H9 (cell line): ENCODE results near the gene ANKRD16. TPM values are rescaled to one million over a fixed set of nuclear protein-coding genes. Genes with fewer than 3 reads are reported as not detected.

Experiments
- DNase-seq: peaks from one replicate; pipeline ENCODE4 v3.0.0-alpha.2; 2017
- H2AFZ ChIP-seq: one replicate; pipeline ENCODE4 v1.6.1; 2013; ENCODE audit warnings: mild to moderate bottlenecking, low read length, control low read depth, moderate library complexity
- H2AK5ac ChIP-seq: 2 replicates; pipeline ENCODE4 v1.6.1; 2013; ENCODE audit warnings: low read length, control low read depth, mixed read lengths; ENCODE audit not compliant: insufficient read length
- H2BK120ac ChIP-seq: one replicate; pipeline ENCODE4 v1.6.1; 2013; ENCODE audit warnings: low read depth, mild to moderate bottlenecking, low read length, control low read depth, inconsistent platforms; ENCODE audit not compliant: poor library complexity, severe bottlenecking
- H2BK12ac ChIP-seq: 2 replicates; pipeline ENCODE4 v1.6.1; 2013; ENCODE audit warnings: low read length, control low read depth, mixed read lengths, low read depth; ENCODE audit not compliant: insufficient read length
- H2BK15ac ChIP-seq: 2 replicates; pipeline ENCODE4 v1.6.1; 2013; ENCODE audit warnings: low read depth, low read length, control low read depth
- H2BK20ac ChIP-seq: one replicate; pipeline ENCODE4 v1.6.1; 2013; ENCODE audit warnings: low read depth, mild to moderate bottlenecking, low read length, control low read depth, inconsistent platforms; ENCODE audit not compliant: poor library complexity, severe bottlenecking
- H2BK5ac ChIP-seq: 2 replicates; pipeline ENCODE4 v1.6.1; 2013; ENCODE audit warnings: low read length, control low read depth, mixed read lengths; ENCODE audit not compliant: insufficient read length
- H3K14ac ChIP-seq: 2 replicates; pipeline ENCODE4 v1.6.1; 2013; ENCODE audit warnings: low read length, control low read depth; ENCODE audit not compliant: insufficient read depth
- H3K18ac ChIP-seq: 2 replicates; pipeline ENCODE4 v1.6.1; 2013; ENCODE audit warnings: low read depth, mild to moderate bottlenecking, mixed read lengths, low read length, control low read depth; ENCODE audit not compliant: insufficient read length
- H3K23ac ChIP-seq: 2 replicates; pipeline ENCODE4 v1.6.1; 2013; ENCODE audit warnings: low read length, control low read depth, mixed read lengths, low read depth; ENCODE audit not compliant: insufficient read length
- H3K23me2 ChIP-seq: 2 replicates; pipeline ENCODE4 v1.6.1; 2013; ENCODE audit warnings: low read depth, mild to moderate bottlenecking, mixed read lengths, low read length, control low read depth; ENCODE audit not compliant: insufficient read length, poor library complexity, severe bottlenecking
- H3K27ac ChIP-seq: 2 replicates; pipeline ENCODE4 v1.5.1; 2013; ENCODE audit warnings: low read length, control low read depth, mixed read lengths, low read depth; ENCODE audit not compliant: insufficient read length
- H3K27me3 ChIP-seq: 2 replicates; pipeline ENCODE4 v1.6.1; 2013; ENCODE audit warnings: low read length, control low read depth, inconsistent platforms; ENCODE audit not compliant: insufficient read depth
- H3K4ac ChIP-seq: 2 replicates; pipeline ENCODE4 v1.6.1; 2013; ENCODE audit warnings: low read depth, mild to moderate bottlenecking, control low read depth, inconsistent platforms, low read length, moderate library complexity
- H3K4me1 ChIP-seq: 2 replicates; pipeline ENCODE4 v1.6.1; 2013; ENCODE audit warnings: low read length, control low read depth, inconsistent platforms; ENCODE audit not compliant: insufficient read depth
- H3K4me2 ChIP-seq: 2 replicates; pipeline ENCODE4 v1.6.1; 2013; ENCODE audit warnings: low read length, control low read depth, mixed read lengths; ENCODE audit not compliant: insufficient read length, insufficient read depth
- H3K56ac ChIP-seq: 2 replicates; pipeline ENCODE4 v1.6.1; 2013; ENCODE audit warnings: low read depth, mild to moderate bottlenecking, mixed read lengths, low read length, control low read depth; ENCODE audit not compliant: insufficient read length
- H3K79me1 ChIP-seq: 2 replicates; pipeline ENCODE4 v1.6.1; 2013; ENCODE audit warnings: low read depth, mild to moderate bottlenecking, moderate library complexity, low read length, control low read depth, inconsistent platforms; ENCODE audit not compliant: insufficient read depth, poor library complexity, severe bottlenecking
- H3K79me2 ChIP-seq: 2 replicates; pipeline ENCODE4 v1.6.1; 2013; ENCODE audit warnings: low read length, control low read depth, inconsistent platforms; ENCODE audit not compliant: insufficient read depth
- H3K9ac ChIP-seq: 2 replicates; pipeline ENCODE4 v1.6.1; 2013; ENCODE audit warnings: low read length, control low read depth, mixed read lengths; ENCODE audit not compliant: insufficient read length; ENCODE audit errors: extremely low read depth
- H3K9me3 ChIP-seq: one replicate; pipeline ENCODE4 v1.6.1; 2013; ENCODE audit warnings: low read depth, low read length, inconsistent platforms; ENCODE audit not compliant: control insufficient read depth
- H3T11ph ChIP-seq: one replicate; pipeline ENCODE4 v1.6.1; 2013; ENCODE audit warnings: mild to moderate bottlenecking, low read length, control low read depth, inconsistent platforms
- H4K20me1 ChIP-seq: one replicate; pipeline ENCODE4 v1.6.1; 2013; ENCODE audit not compliant: control insufficient read depth, insufficient read length, insufficient read depth
- H4K5ac ChIP-seq: 2 replicates; pipeline ENCODE4 v1.6.1; 2013; ENCODE audit warnings: low read depth, mild to moderate bottlenecking, mixed read lengths, low read length, control low read depth; ENCODE audit not compliant: insufficient read length
- H4K8ac ChIP-seq: replicated peaks from 2 replicates; pipeline ENCODE4 v1.6.1; 2013; ENCODE audit warnings: low read length, control low read depth, mixed read lengths, low read depth; ENCODE audit not compliant: insufficient read length
- H4K91ac ChIP-seq: 2 replicates; pipeline ENCODE4 v1.6.1; 2013; ENCODE audit warnings: low read depth, mild to moderate bottlenecking, moderate library complexity, mixed read lengths, low read length, control low read depth; ENCODE audit not compliant: insufficient read length
- H3K27ac Mint-ChIP-seq, 3 experiments: 2 replicates in 2 of 3; 3 replicates in 1 of 3; pipeline ENCODE4 v1.8.0; 2020 to 2021; ENCODE audit warnings: mixed read lengths in 3 of 3, mild to moderate bottlenecking in 1 of 3, moderate library complexity in 1 of 3
- H3K27me3 Mint-ChIP-seq: 2 replicates; pipeline ENCODE4 v1.8.0; 2021; ENCODE audit warnings: low read depth, mild to moderate bottlenecking, moderate library complexity, mixed read lengths
- H3K36me3 Mint-ChIP-seq, 3 experiments: 2 replicates in 2 of 3; 3 replicates in 1 of 3; pipeline ENCODE4 v1.8.0; 2020 to 2021; ENCODE audit warnings: low read depth in 3 of 3, mixed read lengths in 3 of 3; ENCODE audit not compliant: insufficient read depth in 1 of 3
- H3K4me1 Mint-ChIP-seq, 2 experiments: 2 replicates each; pipeline ENCODE4 v1.8.0; 2020; ENCODE audit warnings: mixed read lengths in 2 of 2
- H3K4me3 Mint-ChIP-seq, 2 experiments: 2 replicates in 1 of 2; 3 replicates in 1 of 2; pipeline ENCODE4 v1.8.0; 2020 to 2021; ENCODE audit warnings: mild to moderate bottlenecking in 2 of 2, mixed read lengths in 2 of 2, moderate library complexity in 1 of 2
- H3K9me3 Mint-ChIP-seq, 2 experiments: 2 replicates in 1 of 2; 3 replicates in 1 of 2; pipeline ENCODE4 v1.8.0; 2020; ENCODE audit warnings: mild to moderate bottlenecking in 2 of 2, mixed read lengths in 2 of 2, moderate library complexity in 1 of 2
- whole genome bisulfite sequencing: extraction: QIAGEN DNeasy Blood & Tissue Kit; methylation state at CpG from one replicate; pipeline ENCODE4 v1.1.7; 2013; ENCODE audit warnings: missing lambda C conversion rate, low lambda C conversion rate, mixed read lengths; ENCODE audit not compliant: insufficient read length; ENCODE audit errors: extremely low coverage; 5-methylcytosine and 5-hydroxymethylcytosine counted together
- total RNA-seq: library from RNA; stranded (reverse); gene quantifications from 2 replicates; pipeline ENCODE4 v1.2.1, GENCODE V29; 2021
- TF ChIP-seq, protein P1 (sequence below): fragments of 200-600 bp; sonication (generic); conservative IDR thresholded peaks from 3 replicates; pipeline ENCODE4 v1.8.0; 2021; ENCODE audit warnings: antibody characterized with exemption, mild to moderate bottlenecking

Gene ANKRD16
- total RNA-seq, 1 experiment from 2014 or later: 11.4 TPM

- Histone ChIP-seq H2AFZ (no peak overlapping the region), H3K4me1 (no peaks in the 10 kb centered on the region), H3K23ac (no peak overlapping the region), H4K5ac (no peak overlapping the region), H3K4me2 (no peak overlapping the region), H2BK120ac (no peak overlapping the region), H2BK20ac (no peak overlapping the region), H2BK15ac (no peak overlapping the region), H4K91ac (no peak overlapping the region), H3K4ac (no peak overlapping the region), H2AK5ac (no peak overlapping the region), H3K79me1 (no peaks in the 10 kb centered on the region), H3K27ac (no peak overlapping the region), H3K9ac (no peak overlapping the region), H3K18ac (no peak overlapping the region), H4K20me1 (no peaks in the 10 kb centered on the region), H3T11ph (no peak overlapping the region), H4K8ac (no peak overlapping the region), H3K56ac (no peak overlapping the region), H3K9me3 (no peaks in the 10 kb centered on the region), H2BK5ac (no peak overlapping the region), H2BK12ac (no peak overlapping the region), H3K23me2 (no peaks in the 10 kb centered on the region), H3K27me3 (no peaks in the 10 kb centered on the region), H3K14ac (no peak overlapping the region), H3K79me2 (no peaks in the 10 kb centered on the region)
- DNase-seq: no peak
- Mint-ChIP-seq H3K27ac (no peak overlapping the region), H3K4me3 (no peak overlapping the region), H3K4me1 (no peaks in the 10 kb centered on the region), H3K27me3 (no peaks in the 10 kb centered on the region), H3K9me3 (no peaks in the 10 kb centered on the region), H3K36me3 (peaks cover 52 to 96% (median 87%) of the 10 kb centered on the region in 3 experiments)
- WGBS: no CpG with 5 or more reads among the region's 7 CpGs
- TF ChIP-seq, protein P1, sequence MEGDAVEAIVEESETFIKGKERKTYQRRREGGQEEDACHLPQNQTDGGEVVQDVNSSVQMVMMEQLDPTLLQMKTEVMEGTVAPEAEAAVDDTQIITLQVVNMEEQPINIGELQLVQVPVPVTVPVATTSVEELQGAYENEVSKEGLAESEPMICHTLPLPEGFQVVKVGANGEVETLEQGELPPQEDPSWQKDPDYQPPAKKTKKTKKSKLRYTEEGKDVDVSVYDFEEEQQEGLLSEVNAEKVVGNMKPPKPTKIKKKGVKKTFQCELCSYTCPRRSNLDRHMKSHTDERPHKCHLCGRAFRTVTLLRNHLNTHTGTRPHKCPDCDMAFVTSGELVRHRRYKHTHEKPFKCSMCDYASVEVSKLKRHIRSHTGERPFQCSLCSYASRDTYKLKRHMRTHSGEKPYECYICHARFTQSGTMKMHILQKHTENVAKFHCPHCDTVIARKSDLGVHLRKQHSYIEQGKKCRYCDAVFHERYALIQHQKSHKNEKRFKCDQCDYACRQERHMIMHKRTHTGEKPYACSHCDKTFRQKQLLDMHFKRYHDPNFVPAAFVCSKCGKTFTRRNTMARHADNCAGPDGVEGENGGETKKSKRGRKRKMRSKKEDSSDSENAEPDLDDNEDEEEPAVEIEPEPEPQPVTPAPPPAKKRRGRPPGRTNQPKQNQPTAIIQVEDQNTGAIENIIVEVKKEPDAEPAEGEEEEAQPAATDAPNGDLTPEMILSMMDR: no peak
These were observed 29.9 kb upstream of the ANKRD16 start for GRCh38 chr10:5919568-5919967.
